ENCODE measurements around the gene TUBA4B. TPM values are rescaled to one million over a fixed set of nuclear protein-coding genes. Genes with fewer than 3 reads are reported as not detected.

Gene TUBA4B
- total RNA-seq, 2 experiments from 2014 or later, result not detected

DNA sequence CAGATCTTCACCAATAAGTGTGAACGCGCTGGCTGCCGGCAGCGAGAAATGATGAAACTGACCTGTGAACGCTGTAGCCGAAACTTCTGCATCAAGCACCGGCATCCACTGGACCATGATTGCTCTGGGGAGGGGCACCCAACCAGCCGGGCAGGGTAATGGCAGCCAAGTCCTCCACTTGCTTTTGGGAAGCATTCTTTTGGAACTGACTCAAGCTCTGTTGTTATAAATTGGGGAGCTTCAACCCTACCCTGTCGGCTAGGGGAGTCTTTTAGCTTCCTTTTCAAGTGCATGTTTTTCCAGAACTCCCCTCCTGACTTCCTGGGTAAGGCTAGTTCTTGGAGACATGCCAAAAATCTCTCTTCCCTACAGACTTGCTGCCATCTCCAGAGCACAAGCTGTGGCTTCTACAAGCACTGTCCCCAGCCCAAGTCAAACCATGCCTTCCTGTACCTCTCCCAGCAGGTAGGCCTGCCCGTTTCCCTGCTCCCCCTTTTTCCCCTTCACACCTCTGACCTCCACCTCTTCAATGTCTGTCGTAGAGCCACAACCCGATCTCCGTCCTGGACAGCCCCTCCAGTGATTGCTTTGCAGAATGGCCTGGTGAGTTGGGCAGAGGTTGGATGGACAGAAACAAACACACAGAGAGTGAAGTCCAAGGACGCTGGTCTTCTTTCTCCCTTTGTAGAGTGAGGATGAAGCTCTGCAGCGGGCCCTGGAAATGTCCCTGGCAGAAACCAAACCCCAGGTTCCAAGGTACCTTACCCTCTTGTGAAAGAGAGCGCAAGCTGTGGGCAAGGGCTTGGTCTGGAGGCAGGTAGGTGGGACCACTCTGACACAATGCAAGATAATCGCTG is 44.9 kb upstream of the TUBA4B start:
- Histone ChIP-seq H3K79me2 (ENCODE audit: insufficient read depth, low read depth, low read length) (peaks cover 4% of the 10 kb centered on the region; the same call in 1 of the 2 replicates), H3K9me3 (ENCODE audit: low read length) (peaks cover 8% of the 10 kb centered on the region; the same call in 1 of the 2 replicates), H4K20me1 (ENCODE audit: insufficient read depth, low read length) (no peaks in the 10 kb centered on the region), H2AFZ (ENCODE audit: low read length) (no peak overlapping the region), H3K4me1 (ENCODE audit: insufficient read depth, low read length, poor library complexity, severe bottlenecking) (peaks cover 17% of the 10 kb centered on the region), H3K9me2 (ENCODE audit: insufficient read depth, low read length) (no peaks in the 10 kb centered on the region), H3K36me3 (ENCODE audit: insufficient read depth, low read length) (peaks cover 44% of the 10 kb centered on the region), H3K27ac (ENCODE audit: low read depth, low read length, poor library complexity, severe bottlenecking) (no peak overlapping the region), H3K4me3 (ENCODE audit: low read depth, low read length, poor library complexity, severe bottlenecking) (peak overlapping the region; percentile 69), H3K4me2 (ENCODE audit: low read length) (peak overlapping the region; percentile 93)
- BruUV-seq (replicated peaks), result no TSS peak
- no peak for DNase-seq (ENCODE audit: low spot score)
- ChIA-PET POLR2A (interaction anchor here (0.6 to 1.4 kb wide), 3 partner anchors 19 to 38 kb away, joined by 3 to 6 read pairs (median 3); partner anchors contain the start of gene CNPPD1), CTCF (ENCODE audit: unreplicated experiment) (interaction anchor here (1.0 kb wide), 1 partner anchor 31 kb away, joined by 3 read pairs; the partner anchor contains the start of gene CNPPD1)
- intact Hi-C loops (cut with micrococcal nuclease; ENCODE audit: unreplicated experiment), result loop anchor here (1.0 kb wide), 1 partner anchor 37 kb away; the partner anchor contains the start of genes GLB1L and STK16
- no peak for TF ChIP-seq EZH2phosphoT487 (IDR thresholded peaks at IDR 0.05; ENCODE audit: borderline replicate concordance, low read depth, low read length)
- TF ChIP-seq, protein P1, sequence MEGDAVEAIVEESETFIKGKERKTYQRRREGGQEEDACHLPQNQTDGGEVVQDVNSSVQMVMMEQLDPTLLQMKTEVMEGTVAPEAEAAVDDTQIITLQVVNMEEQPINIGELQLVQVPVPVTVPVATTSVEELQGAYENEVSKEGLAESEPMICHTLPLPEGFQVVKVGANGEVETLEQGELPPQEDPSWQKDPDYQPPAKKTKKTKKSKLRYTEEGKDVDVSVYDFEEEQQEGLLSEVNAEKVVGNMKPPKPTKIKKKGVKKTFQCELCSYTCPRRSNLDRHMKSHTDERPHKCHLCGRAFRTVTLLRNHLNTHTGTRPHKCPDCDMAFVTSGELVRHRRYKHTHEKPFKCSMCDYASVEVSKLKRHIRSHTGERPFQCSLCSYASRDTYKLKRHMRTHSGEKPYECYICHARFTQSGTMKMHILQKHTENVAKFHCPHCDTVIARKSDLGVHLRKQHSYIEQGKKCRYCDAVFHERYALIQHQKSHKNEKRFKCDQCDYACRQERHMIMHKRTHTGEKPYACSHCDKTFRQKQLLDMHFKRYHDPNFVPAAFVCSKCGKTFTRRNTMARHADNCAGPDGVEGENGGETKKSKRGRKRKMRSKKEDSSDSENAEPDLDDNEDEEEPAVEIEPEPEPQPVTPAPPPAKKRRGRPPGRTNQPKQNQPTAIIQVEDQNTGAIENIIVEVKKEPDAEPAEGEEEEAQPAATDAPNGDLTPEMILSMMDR (conservative IDR thresholded peaks at IDR 0.05; ENCODE audit: low read length), result no peak

DNA sequence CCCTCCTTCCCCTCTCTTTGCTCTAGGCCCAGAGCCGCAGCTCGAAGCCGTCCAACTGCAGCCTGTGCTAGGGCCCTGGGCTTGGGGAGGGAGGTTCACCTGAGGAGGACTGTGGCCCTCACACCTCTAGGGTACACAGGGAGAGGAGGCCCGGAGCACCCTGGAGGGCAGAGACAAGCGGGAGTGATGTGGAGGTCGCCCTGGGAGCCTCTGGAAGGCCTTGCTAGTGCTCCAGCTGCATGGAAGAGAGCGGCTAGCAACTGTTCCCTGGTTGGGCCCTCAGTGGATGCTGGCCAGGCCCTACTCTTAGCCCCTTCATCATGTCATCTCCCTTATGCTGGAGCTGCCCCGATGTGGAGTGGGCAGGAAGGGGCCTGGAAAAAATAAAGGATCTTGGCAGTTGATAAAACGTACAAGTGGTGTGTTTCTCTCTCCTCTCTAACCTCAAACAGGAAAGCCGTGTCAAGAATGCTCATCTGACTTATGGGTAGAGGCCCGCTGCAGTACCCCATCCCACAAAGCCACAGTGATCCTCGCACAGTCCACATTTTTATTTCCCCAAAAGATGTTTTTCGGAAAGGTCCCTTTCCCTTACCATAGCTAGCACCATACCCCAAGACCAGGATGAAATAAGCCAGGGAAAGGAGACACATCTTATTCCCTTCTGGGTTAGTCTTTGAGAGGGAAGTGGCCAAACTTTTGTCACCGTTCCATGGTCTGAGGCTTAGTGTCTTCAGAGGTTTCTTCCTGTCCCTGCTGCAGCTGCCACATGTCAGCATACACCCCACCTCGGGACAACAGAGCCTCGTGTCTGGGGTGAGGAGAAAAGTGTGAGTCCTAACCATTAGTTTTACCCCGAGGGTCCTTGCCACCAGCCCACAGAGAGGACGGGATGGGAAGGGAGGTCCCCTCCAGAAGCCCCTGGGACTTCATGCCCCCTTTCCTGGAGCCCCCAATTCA is 43.5 kb upstream of the TUBA4B start:
- BruUV-seq (replicated peaks), result no TSS peak
- TF ChIP-seq EZH2phosphoT487 (IDR thresholded peaks at IDR 0.05; ENCODE audit: borderline replicate concordance, low read depth, low read length), result no peak
- TF ChIP-seq, protein P1 (conservative IDR thresholded peaks at IDR 0.05; ENCODE audit: low read length), result no peak
- Histone ChIP-seq H4K20me1 (ENCODE audit: insufficient read depth, low read length) (no peaks in the 10 kb centered on the region), H3K9me3 (ENCODE audit: low read length) (peaks cover 7% of the 10 kb centered on the region; the same call in 1 of the 2 replicates), H3K27ac (ENCODE audit: low read depth, low read length, poor library complexity, severe bottlenecking) (no peak overlapping the region), H3K4me1 (ENCODE audit: insufficient read depth, low read length, poor library complexity, severe bottlenecking) (peaks cover 17% of the 10 kb centered on the region), H3K9me2 (ENCODE audit: insufficient read depth, low read length) (no peaks in the 10 kb centered on the region), H3K36me3 (ENCODE audit: insufficient read depth, low read length) (peaks cover 46% of the 10 kb centered on the region), H3K79me2 (ENCODE audit: insufficient read depth, low read depth, low read length) (peaks cover 4% of the 10 kb centered on the region; the same call in 1 of the 2 replicates), H2AFZ (ENCODE audit: low read length) (no peak overlapping the region), H3K4me3 (ENCODE audit: low read depth, low read length, poor library complexity, severe bottlenecking) (no peak overlapping the region), H3K4me2 (ENCODE audit: low read length) (no peak overlapping the region)
- POLR2A ChIA-PET, result no interaction called here
- no peak for DNase-seq (ENCODE audit: low spot score)
- intact Hi-C loops (cut with micrococcal nuclease; ENCODE audit: unreplicated experiment), result no loop called here
- CTCF ChIA-PET (ENCODE audit: unreplicated experiment), result no interaction called here
